K562 treated with DMSO at 1 percent for 12 hours (cell line): ENCODE measurements around the gene IRX4. TPM values are rescaled to one million over a fixed set of nuclear protein-coding genes. Genes with fewer than 3 reads are reported as not detected.

ENCODE experiments used
- total RNA-seq: library from RNA; unstranded; fragments of 300-600 nt; gene quantifications from 2 replicates; pipeline ENCODE4 v1.2.3, GENCODE V29; 2022; ENCODE audit not compliant: insufficient read depth

The IRX4 gene
- not detected in 2 replicates for total RNA-seq

GRCh38 chr5:1882337-1883119, at the start of gene IRX4:
TSS of gene IRX4 (minus strand) at chr5:1882925. CDS start at chr5:1882647, 278 bp downstream.

Other genes with a start within 250 kb of the IRX4 start
- 44.7 and 45.2 TPM in 2 replicates for gene MRPL36, start 83.1 kb downstream of the IRX4 start, total RNA-seq
- 98.0 and 113 TPM in 2 replicates for gene NDUFS6, start 81.5 kb downstream of the IRX4 start, total RNA-seq